Endothelial cell of coronary artery (primary cell): ENCODE results near the gene MME. TPM values are rescaled to one million over a fixed set of nuclear protein-coding genes. Genes with fewer than 3 reads are reported as not detected.

ENCODE experiments used
- total RNA-seq: library from RNA; depleted of rRNA; stranded (reverse); fragments of >200 nt; gene quantifications from 2 replicates; pipeline ENCODE4 v1.2.3, GENCODE V29; 2014

The MME gene
- total RNA-seq, result 6.2 and 20.5 TPM in 2 replicates

GRCh38 chr3:155079746-155080487 is at the start of gene MME:
Gene MME (plus strand): TSS chr3:155080319. CDS start chr3:155084168, 3,849 bp downstream.

Other genes starting within 250 kb of the MME start
- gene STRIT1, start 213.4 kb downstream of the MME start, total RNA-seq, result not detected in 2 replicates